ENCODE data around the gene INSC.

Gene INSC

GRCh38 chr11:15106201-15106965, 8.3 kb upstream of the INSC start:
- Histone ChIP-seq H3K27ac (no peak overlapping the region), H3K9me3 (ENCODE audit: severe bottlenecking) (no peaks in the 10 kb centered on the region), H3K27me3 (ENCODE audit: insufficient read depth, low read depth, severe bottlenecking) (peaks cover 76% of the 10 kb centered on the region), H3K36me3 (no peaks in the 10 kb centered on the region), H3K4me3 (ENCODE audit: low read depth, low read length) (no peak overlapping the region)
- no peak for TF ChIP-seq CTCF (IDR thresholded peaks at IDR 0.05; ENCODE audit: low read depth, low read length)
- DNase-seq = no peak

- Histone ChIP-seq H3K27me3 (ENCODE audit: insufficient read depth, low read depth, severe bottlenecking) (peaks cover 85% of the 10 kb centered on the region), H3K36me3 (no peaks in the 10 kb centered on the region), H3K9me3 (ENCODE audit: severe bottlenecking) (no peaks in the 10 kb centered on the region), H3K27ac (no peak overlapping the region), H3K4me3 (ENCODE audit: low read depth, low read length) (no peak overlapping the region)
- TF ChIP-seq CTCF (IDR thresholded peaks at IDR 0.05; ENCODE audit: low read depth, low read length) = no peak
- no peak for DNase-seq
Observed at GRCh38 chr11:15107730-15108515, 6.8 kb upstream of the INSC start.

DNA sequence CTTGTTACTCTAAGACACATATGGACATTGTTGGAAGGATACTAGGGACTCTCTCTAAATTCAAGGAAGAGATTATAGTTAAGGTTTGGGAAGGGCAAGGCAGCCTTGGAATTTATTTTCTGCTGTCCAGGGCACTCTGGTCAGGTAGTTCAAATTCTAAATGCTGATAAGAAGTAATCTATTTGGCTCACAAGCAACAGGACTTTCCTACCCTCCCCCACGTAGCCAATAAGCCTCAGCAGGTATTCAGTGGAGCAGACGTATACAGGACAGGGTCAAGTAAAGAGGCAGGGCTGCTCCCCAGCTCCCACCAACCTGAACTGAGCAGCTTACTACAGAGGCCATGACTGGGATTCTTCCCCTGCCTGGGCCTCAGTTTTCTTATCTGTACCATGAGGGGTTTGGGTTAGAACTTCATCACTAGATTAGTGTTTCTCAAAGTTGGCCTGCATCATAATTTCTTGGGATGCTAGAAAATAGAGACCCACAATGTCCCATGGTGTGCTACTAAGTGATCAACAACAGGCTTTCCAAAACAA, 6.1 kb upstream of the INSC start:
- Histone ChIP-seq H3K9me3 (ENCODE audit: severe bottlenecking) (peaks cover 2% of the 10 kb centered on the region), H3K36me3 (no peaks in the 10 kb centered on the region), H3K27ac (no peak overlapping the region), H3K27me3 (ENCODE audit: insufficient read depth, low read depth, severe bottlenecking) (peaks cover 85% of the 10 kb centered on the region), H3K4me3 (ENCODE audit: low read depth, low read length) (no peak overlapping the region)
- no peak for TF ChIP-seq CTCF (IDR thresholded peaks at IDR 0.05; ENCODE audit: low read depth, low read length)
- no peak for DNase-seq

- Histone ChIP-seq H3K27ac (no peak overlapping the region), H3K36me3 (no peaks in the 10 kb centered on the region), H3K9me3 (ENCODE audit: severe bottlenecking) (peaks cover 2% of the 10 kb centered on the region), H3K4me3 (ENCODE audit: low read depth, low read length) (no peak overlapping the region), H3K27me3 (ENCODE audit: insufficient read depth, low read depth, severe bottlenecking) (peaks cover 83% of the 10 kb centered on the region)
- TF ChIP-seq CTCF (IDR thresholded peaks at IDR 0.05; ENCODE audit: low read depth, low read length) = no peak
- DNase-seq = no peak
Observed at GRCh38 chr11:15109602-15110001, 5.1 kb upstream of the INSC start.

GRCh38 chr11:15111215-15111614, 3.5 kb upstream of the INSC start:
- H3K27me3 ChIP-seq (ENCODE audit: insufficient read depth, low read depth, severe bottlenecking) = peaks cover 83% of the 10 kb centered on the region
- DNase-seq = no peak
- H3K36me3 ChIP-seq = no peaks in the 10 kb centered on the region
- no peak for TF ChIP-seq CTCF (IDR thresholded peaks at IDR 0.05; ENCODE audit: low read depth, low read length)
- H3K27ac ChIP-seq = no peak overlapping the region
- H3K4me3 ChIP-seq (ENCODE audit: low read depth, low read length) = no peak overlapping the region
- H3K9me3 ChIP-seq (ENCODE audit: severe bottlenecking) = peaks cover 2% of the 10 kb centered on the region
